K562 (cell line): ENCODE measurements around the gene EGF. TPM values are rescaled to one million over a fixed set of nuclear protein-coding genes. Genes with fewer than 3 reads are reported as not detected.

Experiments used
- BRD9 ChIP-seq: fragments of 450-650 bp; IDR thresholded peaks from 2 replicates; pipeline ENCODE4 v1.6.1; 2018; ENCODE audit warnings: low read depth; ENCODE audit not compliant: partially characterized antibody
- FOS ChIP-seq: IDR thresholded peaks from 3 replicates; pipeline ENCODE4 v1.6.1; 2011; ENCODE audit not compliant: insufficient read length; ENCODE audit errors: extremely low read depth
- GATAD2A ChIP-seq: fragments of 450-650 bp; IDR thresholded peaks from 2 replicates; pipeline ENCODE4 v1.6.1; 2017
- HNRNPLL ChIP-seq: fragments of 200-400 bp; formaldehyde crosslinking; IDR thresholded peaks from 2 replicates; pipeline ENCODE4 v1.6.1; 2017; ENCODE audit warnings: low read length, low read depth, mild to moderate bottlenecking; ENCODE audit not compliant: poor library complexity, severe bottlenecking
- HNRNPUL1 ChIP-seq: fragments of 200-400 bp; formaldehyde crosslinking; IDR thresholded peaks from 2 replicates; pipeline ENCODE4 v1.6.1; 2017; ENCODE audit warnings: low read length
- KLF13 ChIP-seq: fragments of 450-650 bp; IDR thresholded peaks from 2 replicates; pipeline ENCODE4 v1.6.1; 2016; ENCODE audit warnings: missing genetic modification characterization, low read depth, mild to moderate bottlenecking, missing compliant biosample characterization, moderate library complexity, borderline replicate concordance
- NCOR1 ChIP-seq: fragments of 450-650 bp; IDR thresholded peaks from 2 replicates; pipeline ENCODE4 v1.6.1; 2016; ENCODE audit warnings: mild to moderate bottlenecking, moderate library complexity
- NFE2 ChIP-seq: IDR thresholded peaks from 2 replicates; pipeline ENCODE4 v1.6.1; 2014; ENCODE audit warnings: antibody characterized with exemption, low read depth
- NR4A1 ChIP-seq, 2 experiments: fragments of 250-450 bp in 1 of 2; fragments of 450-650 bp in 1 of 2; sonication (Bioruptor Pico) in 1 of 2; IDR thresholded peaks; 2 replicates each; pipeline versions ENCODE4 v1.4.0 to v1.6.1; 2016 to 2020; ENCODE audit warnings: mild to moderate bottlenecking in 2 of 2, missing compliant biosample characterization in 1 of 2, missing genetic modification characterization in 1 of 2, moderate library complexity in 1 of 2
- POLR2B ChIP-seq: fragments of 450-650 bp; IDR thresholded peaks from 2 replicates; pipeline ENCODE4 v1.6.1; 2018; ENCODE audit warnings: low read depth; ENCODE audit not compliant: partially characterized antibody
- SLC30A9 ChIP-seq: fragments of 250-450 bp; sonication (Bioruptor Pico); IDR thresholded peaks from 2 replicates; pipeline ENCODE4 v1.8.0; 2022; ENCODE audit warnings: mild to moderate bottlenecking, moderate library complexity
- SMARCA4 ChIP-seq: fragments of 450-650 bp; IDR thresholded peaks from 2 replicates; pipeline ENCODE4 v1.6.1; 2016
- SMARCC2 ChIP-seq: fragments of 450-650 bp; IDR thresholded peaks from 2 replicates; pipeline ENCODE4 v1.6.1; 2017; ENCODE audit warnings: antibody characterized with exemption, moderate library complexity, mild to moderate bottlenecking, low read depth
- SNIP1 ChIP-seq: fragments of 450-650 bp; IDR thresholded peaks from 2 replicates; pipeline ENCODE4 v1.7.1; 2017; ENCODE audit warnings: low read depth, mild to moderate bottlenecking
- TCF3 ChIP-seq: sonication (generic); formaldehyde crosslinking; IDR thresholded peaks from 2 replicates; pipeline ENCODE4 v1.4.0; 2020; ENCODE audit warnings: mild to moderate bottlenecking, missing genetic modification reagents
- THRA ChIP-seq: fragments of 450-650 bp; IDR thresholded peaks from 2 replicates; pipeline ENCODE4 v1.6.1; 2017; ENCODE audit warnings: mild to moderate bottlenecking, moderate library complexity
- ZBTB33 ChIP-seq: sonication (generic); formaldehyde crosslinking; IDR thresholded peaks from 2 replicates; pipeline ENCODE4 v1.8.1; 2023; ENCODE audit warnings: mild to moderate bottlenecking, missing genetic modification reagents
- ZFP30 ChIP-seq: fragments of 250-450 bp; sonication (Bioruptor Pico); IDR thresholded peaks from 2 replicates; pipeline ENCODE4 v1.8.0; 2022; ENCODE audit warnings: moderate library complexity, mild to moderate bottlenecking, inconsistent platforms, borderline replicate concordance
- ZNF282 ChIP-seq: sonication (generic); formaldehyde crosslinking; IDR thresholded peaks from 2 replicates; pipeline ENCODE4 v1.8.1; 2023; ENCODE audit warnings: missing genetic modification reagents
- polyA plus RNA-seq, 8 experiments: library from polyadenylated mRNA; depleted of rRNA in 4 of 8; stranded (reverse) in 5 of 8; unstranded in 3 of 8; fragments of >200 nt; fragmentation: Nextera tagmentation in 2 of 8; fragmentation: Illumina TruSeq in 1 of 8; extraction: Ambion mirVana in 2 of 8; extraction: Trizol in 1 of 8; gene quantifications; 2 replicates each; pipeline versions ENCODE4 v1.2.1 to v1.2.3, GENCODE V29; 2011 to 2014; ENCODE audit warnings: inconsistent platforms in 1 of 8, missing spikeins in 1 of 8
- total RNA-seq, 7 experiments: library from RNA; depleted of rRNA in 6 of 7; stranded (reverse); fragments of >200 nt in 6 of 7; fragmentation: Illumina TruSeq in 2 of 7; extraction: Trizol in 2 of 7; gene quantifications; 2 replicates each; pipeline versions ENCODE4 v1.2.1 to v1.2.3, GENCODE V29; 2011 to 2021; ENCODE audit warnings: low replicate concordance in 1 of 7
- TF ChIP-seq, protein P1 (sequence below), 2 experiments: fragments of 450-650 bp in 1 of 2; sonication (generic) in 1 of 2; formaldehyde crosslinking in 1 of 2; IDR thresholded peaks in 1 of 2; conservative IDR thresholded peaks in 1 of 2; 2 replicates each; pipeline versions ENCODE4 v1.6.1 to v1.8.1; 2016 to 2023; ENCODE audit warnings: mild to moderate bottlenecking in 2 of 2, moderate library complexity in 2 of 2, inconsistent platforms in 1 of 2, missing genetic modification reagents in 1 of 2
- TF ChIP-seq, protein P2 (sequence below): fragments of 450-650 bp; formaldehyde crosslinking; IDR thresholded peaks from 2 replicates; pipeline ENCODE4 v1.4.0; 2020; ENCODE audit warnings: mild to moderate bottlenecking, mixed read lengths

EGF gene
- total and polyA plus RNA-seq, 9 of the 15 experiments (the other 6 are each of a cell fraction or from before 2014, with no cell fraction given), result 0.32 to 3.1 (median 1.3) TPM

- TF ChIP-seq NR4A1 (CRISPR knock-in tag; IDR thresholded peaks at IDR 0.05), result no peak
- no peak for TF ChIP-seq NR4A1 (tag; IDR thresholded peaks at IDR 0.05)
- no peak for TF ChIP-seq SNIP1
- TF ChIP-seq HNRNPLL, result no peak
- TF ChIP-seq SLC30A9 (CRISPR knock-in tag), result no peak
- TF ChIP-seq KLF13, result no peak
- TF ChIP-seq GATAD2A, result no peak
- no peak for TF ChIP-seq HNRNPUL1
- TF ChIP-seq SMARCA4, result no peak; the same call in 1 of the 2 replicates
- TF ChIP-seq BRD9, result peak; percentile 28
- TF ChIP-seq, protein P1, sequence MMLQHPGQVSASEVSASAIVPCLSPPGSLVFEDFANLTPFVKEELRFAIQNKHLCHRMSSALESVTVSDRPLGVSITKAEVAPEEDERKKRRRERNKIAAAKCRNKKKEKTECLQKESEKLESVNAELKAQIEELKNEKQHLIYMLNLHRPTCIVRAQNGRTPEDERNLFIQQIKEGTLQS (IDR thresholded peaks at IDR 0.05), result peak; percentile 55; the same call in 1 of the 2 replicates
- TF ChIP-seq, protein P1 (CRISPR knock-in tag; conservative IDR thresholded peaks at IDR 0.05), result no peak
- no peak for TF ChIP-seq TCF3
- no peak for TF ChIP-seq ZBTB33 (CRISPR knock-in tag)
- no peak for TF ChIP-seq NCOR1
- no peak for TF ChIP-seq FOS
- TF ChIP-seq SMARCC2, result no peak
- TF ChIP-seq POLR2B, result no peak
- no peak for TF ChIP-seq THRA
- TF ChIP-seq ZFP30, result no peak
- TF ChIP-seq NFE2, result peak; percentile 92
- TF ChIP-seq ZNF282 (CRISPR knock-in tag), result no peak
- TF ChIP-seq, protein P2, sequence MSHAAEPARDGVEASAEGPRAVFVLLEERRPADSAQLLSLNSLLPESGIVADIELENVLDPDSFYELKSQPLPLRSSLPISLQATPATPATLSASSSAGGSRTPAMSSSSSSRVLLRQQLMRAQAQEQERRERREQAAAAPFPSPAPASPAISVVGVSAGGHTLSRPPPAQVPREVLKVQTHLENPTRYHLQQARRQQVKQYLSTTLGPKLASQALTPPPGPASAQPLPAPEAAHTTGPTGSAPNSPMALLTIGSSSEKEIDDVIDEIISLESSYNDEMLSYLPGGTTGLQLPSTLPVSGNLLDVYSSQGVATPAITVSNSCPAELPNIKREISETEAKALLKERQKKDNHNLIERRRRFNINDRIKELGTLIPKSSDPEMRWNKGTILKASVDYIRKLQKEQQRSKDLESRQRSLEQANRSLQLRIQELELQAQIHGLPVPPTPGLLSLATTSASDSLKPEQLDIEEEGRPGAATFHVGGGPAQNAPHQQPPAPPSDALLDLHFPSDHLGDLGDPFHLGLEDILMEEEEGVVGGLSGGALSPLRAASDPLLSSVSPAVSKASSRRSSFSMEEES (CRISPR knock-in tag), result no peak
Observed at GRCh38 chr4:109912706-109913595, at the start of gene EGF (continued).
